Retina (tissue), 1 donor: ENCODE measurements around the gene CA9.
A peak's percentile ranks its signal among the peaks of the same experiment; 100 is the strongest.

Source experiments
- DNase-seq: peaks from one replicate; pipeline ENCODE4 v3.0.0-alpha.2; 2016

Gene CA9

GRCh38 chr9:35717132-35717870 lies 43.6 kb downstream of the CA9 start:
- DNase-seq = no peak

GRCh38 chr9:35718721-35719511 lies 45.2 kb downstream of the CA9 start:
- DNase-seq = no peak

DNA sequence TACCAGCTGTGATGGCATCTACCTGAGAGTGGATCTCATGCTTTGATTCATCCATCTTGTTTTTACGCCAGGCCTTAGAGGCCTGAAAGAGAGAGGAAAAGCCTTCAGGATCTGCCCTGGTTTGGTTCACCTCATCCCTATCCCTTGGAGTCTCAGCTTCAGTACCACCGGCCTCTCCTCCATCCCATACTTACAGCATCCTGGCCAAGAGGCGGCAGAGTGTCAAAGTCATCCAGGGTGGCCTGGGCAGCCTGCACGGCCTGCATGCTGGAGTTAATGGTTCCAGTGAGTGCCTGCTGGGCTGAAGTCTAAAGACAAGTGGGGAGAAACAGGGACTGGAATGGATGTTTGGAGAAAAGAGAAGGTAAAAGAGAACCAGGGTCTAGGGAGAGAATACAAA lies 45.8 kb downstream of the CA9 start:
- no peak for DNase-seq

DNA sequence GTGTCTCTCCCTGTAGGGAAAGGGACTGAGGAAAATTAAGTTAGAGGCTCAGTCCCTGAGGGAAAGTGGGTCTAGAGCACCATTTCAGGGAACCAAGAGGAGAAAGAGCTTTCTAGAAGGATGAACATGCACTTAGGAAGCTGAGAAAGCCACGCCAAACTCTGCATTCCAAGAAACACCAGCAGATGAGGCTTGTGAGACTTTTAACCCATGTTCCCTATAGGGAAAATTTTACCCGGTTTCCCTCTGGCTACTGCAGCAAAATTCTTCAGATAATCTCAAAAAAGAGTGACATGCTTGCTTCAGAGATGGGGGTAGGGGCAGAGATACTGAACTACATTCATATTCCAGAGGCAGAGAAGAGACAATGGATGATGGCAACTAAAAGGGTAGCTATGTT lies 49.7 kb downstream of the CA9 start:
- DNase-seq = no peak

- no peak for DNase-seq
Observed at GRCh38 chr9:35723908-35724307, 50.2 kb downstream of the CA9 start.

DNA sequence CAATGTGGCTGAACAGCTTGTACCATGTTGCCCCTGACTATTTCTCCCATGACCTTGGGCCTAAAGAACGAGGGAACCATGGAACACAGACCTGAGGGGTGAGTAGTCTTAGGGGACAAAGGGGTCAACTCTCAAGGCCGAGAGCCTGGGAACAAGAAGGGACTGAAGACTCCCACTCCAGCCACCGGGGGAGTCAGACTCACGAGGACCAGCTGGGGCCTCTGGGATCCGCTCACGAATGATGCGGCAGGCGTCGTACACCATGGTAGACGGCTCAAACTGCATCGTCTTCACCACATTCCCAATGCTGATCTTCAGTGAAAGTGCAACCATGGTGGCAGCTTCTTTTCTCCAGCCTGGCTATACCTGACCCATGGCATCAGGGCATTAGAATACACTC lies 51.6 kb downstream of the CA9 start:
- no peak for DNase-seq

GRCh38 chr9:35726931-35727330 lies 53.2 kb downstream of the CA9 start:
- DNase-seq = no peak

GRCh38 chr9:35727676-35728040 lies 53.9 kb downstream of the CA9 start:
- DNase-seq = no peak

DNA sequence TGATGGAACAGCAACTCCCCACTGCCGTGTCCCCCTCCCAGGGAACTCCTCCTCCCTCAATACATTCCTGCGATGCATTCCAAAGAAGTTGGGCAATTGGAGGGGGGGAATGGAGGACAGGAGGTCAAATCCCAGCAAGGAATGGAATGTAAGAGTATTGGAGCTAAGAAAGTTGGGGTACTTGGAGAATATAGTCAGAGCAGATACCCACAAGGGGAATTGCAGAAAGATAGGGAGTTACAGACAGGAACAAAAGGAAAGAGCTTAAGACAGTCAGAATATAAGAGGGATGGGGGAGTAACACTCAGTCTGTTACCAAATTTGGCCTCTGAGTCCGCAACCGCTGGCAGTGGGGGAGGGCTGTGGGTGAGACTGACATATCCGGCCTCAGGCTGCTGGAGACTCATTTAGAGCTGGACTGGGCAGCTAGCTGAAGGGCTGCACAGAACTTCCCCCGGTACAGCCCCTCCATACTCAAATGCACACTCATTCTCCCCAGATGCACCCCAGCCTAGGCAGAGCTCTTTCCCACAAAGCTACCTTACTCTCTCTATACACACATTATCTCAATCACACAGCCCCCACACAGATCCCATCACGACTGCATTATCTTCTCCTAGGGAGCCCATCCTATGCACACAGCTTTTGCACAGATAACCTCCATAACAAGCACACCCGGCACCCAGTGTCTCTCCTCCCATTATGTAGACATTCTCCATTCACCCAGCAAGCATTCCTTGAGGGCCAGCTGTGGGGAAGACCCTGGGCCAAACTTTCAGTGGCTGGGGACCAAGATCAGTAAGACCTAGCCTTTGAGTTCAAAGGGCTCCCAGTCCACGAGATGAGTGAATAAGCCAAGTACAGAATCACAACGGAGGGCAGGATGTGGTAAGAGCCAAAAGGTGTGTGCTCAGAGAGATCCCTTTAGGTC lies 54.6 kb downstream of the CA9 start:
- peak; percentile 28 for DNase-seq

DNA sequence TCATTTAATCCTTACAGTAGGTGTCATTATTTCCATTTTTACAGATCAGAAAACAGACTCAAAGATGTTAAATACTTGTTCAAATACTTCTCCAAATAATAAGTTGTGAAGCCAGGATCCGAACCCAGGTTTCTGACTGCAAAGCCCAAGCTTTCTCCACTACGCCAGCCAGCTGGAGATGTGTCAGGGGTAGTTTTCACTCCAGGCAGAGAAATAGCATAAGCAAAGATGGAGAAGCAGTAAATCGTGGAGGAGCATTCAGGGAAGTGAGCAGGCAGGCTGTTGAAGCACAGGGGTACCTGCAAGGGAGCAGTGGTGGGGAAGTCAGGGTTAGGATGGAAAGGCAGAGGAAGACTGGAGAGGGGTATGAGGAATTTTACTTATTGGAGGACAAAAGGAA lies 55.4 kb downstream of the CA9 start:
- DNase-seq = no peak

GRCh38 chr9:35729700-35730485 lies 56.2 kb downstream of the CA9 start:
- peak; percentile 29 for DNase-seq

DNA sequence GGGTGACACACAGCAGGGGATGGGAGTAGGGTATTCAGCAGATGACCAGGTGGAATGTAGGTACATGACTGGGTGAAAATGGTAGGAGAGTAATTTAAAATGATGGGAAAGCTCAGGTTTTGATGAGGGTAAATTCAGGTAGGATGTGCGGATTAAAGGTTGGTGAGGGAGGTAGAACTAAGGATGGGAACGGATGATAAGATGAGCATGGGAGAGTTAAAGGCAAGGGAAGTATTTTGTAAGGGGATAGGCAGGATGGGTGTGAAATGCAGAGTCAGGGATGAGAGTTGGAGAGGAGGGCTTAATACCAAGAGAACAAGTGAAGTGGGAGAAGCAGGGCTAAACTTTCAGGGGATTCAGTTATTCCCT lies 56.7 kb downstream of the CA9 start:
- no peak for DNase-seq
